Thyroid gland (tissue), 4 donors: ENCODE data around the gene SWT1. TPM values are rescaled to one million over a fixed set of nuclear protein-coding genes. Genes with fewer than 3 reads are reported as not detected.

Source experiments
- DNase-seq, 2 donors: peaks; one replicate each; pipeline ENCODE4 v3.0.0-alpha.2; 2019
- H3K27ac ChIP-seq, 3 donors: fragments of 200-600 bp; sonication (generic); 1 replicate in 2 of 3; 2 replicates in 1 of 3; pipeline ENCODE4 v1.5.1; 2016 to 2019; ENCODE audit warnings: mild to moderate bottlenecking in 1 of 3, moderate library complexity in 1 of 3
- H3K27me3 ChIP-seq: fragments of 200-600 bp; sonication (generic); one replicate; pipeline ENCODE4 v1.5.1; 2019
- H3K36me3 ChIP-seq, 2 donors: fragments of 200-600 bp; sonication (generic); one replicate each; pipeline ENCODE4 v1.5.1; 2016 to 2019
- H3K4me1 ChIP-seq, 2 donors: fragments of 200-600 bp; sonication (generic); one replicate each; pipeline ENCODE4 v1.5.1; 2017 to 2019
- H3K4me3 ChIP-seq, 3 donors: fragments of 200-600 bp; sonication (generic); replicated peaks in 1 of 3; 1 replicate in 2 of 3; 2 replicates in 1 of 3; pipeline ENCODE4 v1.5.1; 2016; ENCODE audit warnings: mild to moderate bottlenecking in 1 of 3
- H3K9me3 ChIP-seq: fragments of 200-600 bp; sonication (generic); one replicate; pipeline ENCODE4 v1.5.1; 2017
- CTCF ChIP-seq, 6 experiments: fragments of 200-600 bp in 3 of 6; fragments of 450-650 bp in 3 of 6; sonication (generic) in 3 of 6; IDR thresholded peaks; one replicate each; pipeline ENCODE4 v1.5.1; 2016 to 2019; ENCODE audit warnings: antibody characterized with exemption in 6 of 6, mild to moderate bottlenecking in 2 of 6, inconsistent platforms in 1 of 6, moderate library complexity in 1 of 6
- POLR2A ChIP-seq, 2 donors: fragments of 450-650 bp; IDR thresholded peaks; one replicate each; pipeline ENCODE4 v1.6.1; 2017; ENCODE audit warnings: antibody characterized with exemption in 2 of 2, mild to moderate bottlenecking in 2 of 2, moderate library complexity in 1 of 2
- WGBS, 2 donors: methylation state at CpG; one replicate each; pipeline ENCODE4 v1.1.5; 2017; 5-methylcytosine and 5-hydroxymethylcytosine counted together
- intact Hi-C: fragments of 100-400 bp; cut with DNase I; formaldehyde crosslinking; loops from one replicate; pipeline ENCODE4 v1.15.1; 2023
- total RNA-seq, 4 donors: library from RNA; depleted of rRNA; stranded (reverse); fragments of >200 nt; gene quantifications; one replicate each; pipeline ENCODE4 v1.2.3, GENCODE V29; 2016

The SWT1 gene
- total RNA-seq, 4 donors from 2014 or later = 9.4 to 13.4 (median 11.4) TPM

GRCh38 chr1:185271921-185272320, 115.0 kb downstream of the SWT1 start:
- TF ChIP-seq POLR2A (IDR thresholded peaks at IDR 0.05) (no peak), CTCF (IDR thresholded peaks at IDR 0.05) (no peak)
- Histone ChIP-seq H3K4me1 (no peaks in the 10 kb centered on the region), H3K27me3 (no peaks in the 10 kb centered on the region), H3K9me3 (no peaks in the 10 kb centered on the region), H3K36me3 (no peaks in the 10 kb centered on the region), H3K27ac (no peak overlapping the region), H3K4me3 (no peak overlapping the region)
- 87 to 91% methylated on average over 4 of the region's 4 CpGs for WGBS, 2 donors
- DNase-seq = no peak
- intact Hi-C loops = no loop called here

GRCh38 chr1:185279571-185279970, 122.6 kb downstream of the SWT1 start:
- H3K4me3 ChIP-seq = no peak overlapping the region
- TF ChIP-seq CTCF (IDR thresholded peaks at IDR 0.05) (no peak), POLR2A (IDR thresholded peaks at IDR 0.05) (no peak)
- no peaks in the 10 kb centered on the region for H3K9me3 ChIP-seq
- DNase-seq = no peak
- H3K4me1 ChIP-seq = no peaks in the 10 kb centered on the region
- peaks cover 0 to 4% of the 10 kb centered on the region in 2 donors for H3K36me3 ChIP-seq
- no peak overlapping the region for H3K27ac ChIP-seq
- no peaks in the 10 kb centered on the region for H3K27me3 ChIP-seq
- intact Hi-C loops = no loop called here

- Histone ChIP-seq H3K36me3 (peaks cover 0 to 4% of the 10 kb centered on the region in 2 donors), H3K4me3 (no peak overlapping the region), H3K4me1 (no peaks in the 10 kb centered on the region), H3K27ac (no peak overlapping the region), H3K9me3 (no peaks in the 10 kb centered on the region), H3K27me3 (no peaks in the 10 kb centered on the region)
- intact Hi-C loops = no loop called here
- no peak for DNase-seq
- WGBS, 2 donors = 94 to 100% methylated on average over 2 of the region's 2 CpGs
- no peak for TF ChIP-seq CTCF (IDR thresholded peaks at IDR 0.05)
- no peak for TF ChIP-seq POLR2A (IDR thresholded peaks at IDR 0.05)
Measured at GRCh38 chr1:185280589-185280988, 123.6 kb downstream of the SWT1 start.

- no peaks in the 10 kb centered on the region for H3K4me1 ChIP-seq
- no peaks in the 10 kb centered on the region for H3K27me3 ChIP-seq
- H3K36me3 ChIP-seq = peaks cover 0 to 4% of the 10 kb centered on the region in 2 donors
- H3K27ac ChIP-seq = no peak overlapping the region
- 82% methylated on average over 3 of the region's 3 CpGs for WGBS, 2 donors
- no peak overlapping the region for H3K4me3 ChIP-seq
- no peak for DNase-seq
- no peaks in the 10 kb centered on the region for H3K9me3 ChIP-seq
- TF ChIP-seq POLR2A (IDR thresholded peaks at IDR 0.05) (no peak), CTCF (IDR thresholded peaks at IDR 0.05) (no peak)
- intact Hi-C loops = no loop called here
Measured at GRCh38 chr1:185281245-185281644, 124.3 kb downstream of the SWT1 start.

DNA sequence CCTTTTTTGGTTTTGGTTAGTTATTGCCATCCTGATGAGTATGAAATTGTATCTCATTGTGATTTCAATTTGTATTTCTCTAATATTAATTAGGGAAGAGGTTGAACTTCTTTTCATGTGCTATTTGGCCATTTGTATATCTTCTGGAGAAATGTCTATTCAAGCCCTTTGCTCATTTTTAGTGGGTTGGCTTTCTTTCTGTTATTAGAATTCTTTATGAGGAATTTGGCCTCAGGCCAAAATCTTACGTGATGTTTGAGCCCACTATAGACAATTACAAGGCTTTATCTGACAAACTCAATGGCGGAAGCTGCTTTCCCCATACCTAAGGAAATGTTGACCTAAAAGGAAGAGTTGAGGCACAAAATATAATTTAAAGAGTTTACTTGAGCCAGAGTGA, 127.1 kb downstream of the SWT1 start:
- 77 to 78% methylated on average over 2 of the region's 2 CpGs for WGBS, 2 donors
- DNase-seq = no peak
- Histone ChIP-seq H3K4me1 (no peaks in the 10 kb centered on the region), H3K27ac (no peak overlapping the region), H3K4me3 (no peak overlapping the region), H3K27me3 (no peaks in the 10 kb centered on the region), H3K9me3 (no peaks in the 10 kb centered on the region), H3K36me3 (no peaks in the 10 kb centered on the region)
- no peak for TF ChIP-seq POLR2A (IDR thresholded peaks at IDR 0.05)
- no peak for TF ChIP-seq CTCF (IDR thresholded peaks at IDR 0.05)
- intact Hi-C loops = no loop called here
